ENCODE data around the gene TEX261.

TEX261 gene

GRCh38 chr2:70957798-70958197, 36.9 kb downstream of the TEX261 start:
- H3K4me3 ChIP-seq (ENCODE audit: low read length): no peak overlapping the region
- H3K4me2 ChIP-seq (ENCODE audit: low read depth, low read length): no peak overlapping the region
- peaks cover 24% of the 10 kb centered on the region for H3K27me3 ChIP-seq (replicated peaks; ENCODE audit: insufficient read depth, low read length)

DNA sequence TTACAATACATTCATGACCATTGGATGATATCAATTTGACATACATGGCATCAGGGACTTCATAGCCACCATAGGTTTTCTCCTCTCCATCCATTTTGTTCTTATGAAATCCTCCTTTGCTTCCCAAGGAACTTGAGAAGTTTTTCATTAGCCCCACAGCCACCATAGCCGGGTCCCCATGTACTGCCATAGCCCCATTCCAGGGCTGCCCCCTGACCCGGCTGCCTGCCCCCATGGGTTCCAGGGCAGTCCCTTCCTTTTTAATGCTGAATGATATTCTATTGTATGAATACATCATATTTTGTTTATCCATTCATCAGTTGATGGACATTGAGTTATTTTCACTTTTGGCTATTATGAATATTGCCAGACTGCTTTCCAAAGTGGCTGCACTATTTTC, 38.5 kb downstream of the TEX261 start:
- H3F3A ChIP-seq (ENCODE audit: insufficient read depth, low read length): no peaks in the 10 kb centered on the region
- peaks cover 10% of the 10 kb centered on the region; the same call in 1 of the 2 replicates for H3K27me3 ChIP-seq (replicated peaks; ENCODE audit: insufficient read depth, low read length)
- TF ChIP-seq EZH2phosphoT487 (IDR thresholded peaks at IDR 0.05; ENCODE audit: low read length): no peak
- TF ChIP-seq CTCF (IDR thresholded peaks at IDR 0.05; ENCODE audit: low read length): no peak
- no peak for TF ChIP-seq EZH2 (optimal IDR thresholded peaks at IDR 0.05; ENCODE audit: low read depth, low read length)
- no peaks in the 10 kb centered on the region for H3K9me2 ChIP-seq (replicated peaks; ENCODE audit: insufficient read depth, low read length)
- no peaks in the 10 kb centered on the region for H4K20me1 ChIP-seq (ENCODE audit: insufficient read depth, low read length)
- H3K9ac ChIP-seq (ENCODE audit: low read length): no peak overlapping the region
- no peaks in the 10 kb centered on the region for H3K79me2 ChIP-seq (ENCODE audit: low read length)
- no peak overlapping the region for H3K4me3 ChIP-seq (ENCODE audit: low read length)
- H3K9me3 ChIP-seq (replicated peaks; ENCODE audit: insufficient read depth, low read length): no peaks in the 10 kb centered on the region
- no peak for DNase-seq
- H3K4me2 ChIP-seq (ENCODE audit: low read depth, low read length): no peak overlapping the region
- H3K36me3 ChIP-seq (replicated peaks; ENCODE audit: insufficient read depth, low read length): no peaks in the 10 kb centered on the region
- H3K27ac ChIP-seq (ENCODE audit: low read length): no peak overlapping the region
- H3K4me1 ChIP-seq (ENCODE audit: low read length): no peaks in the 10 kb centered on the region
- H2AFZ ChIP-seq (ENCODE audit: low read length): no peak overlapping the region

More at GRCh38 chr2:70957798-70958197, 36.9 kb downstream of the TEX261 start:
- Histone ChIP-seq H3K36me3 (replicated peaks; ENCODE audit: insufficient read depth, low read length) (no peaks in the 10 kb centered on the region), H3K9me3 (replicated peaks; ENCODE audit: insufficient read depth, low read length) (no peaks in the 10 kb centered on the region), H3K9ac (ENCODE audit: low read length) (no peak overlapping the region), H3K4me1 (ENCODE audit: low read length) (no peaks in the 10 kb centered on the region), H3K79me2 (ENCODE audit: low read length) (no peaks in the 10 kb centered on the region), H4K20me1 (ENCODE audit: insufficient read depth, low read length) (no peaks in the 10 kb centered on the region), H3K9me2 (replicated peaks; ENCODE audit: insufficient read depth, low read length) (no peaks in the 10 kb centered on the region), H2AFZ (ENCODE audit: low read length) (no peak overlapping the region), H3K27ac (ENCODE audit: low read length) (no peak overlapping the region), H3F3A (ENCODE audit: insufficient read depth, low read length) (no peaks in the 10 kb centered on the region)
- TF ChIP-seq EZH2phosphoT487 (IDR thresholded peaks at IDR 0.05; ENCODE audit: low read length) (no peak), CTCF (IDR thresholded peaks at IDR 0.05; ENCODE audit: low read length) (no peak), EZH2 (optimal IDR thresholded peaks at IDR 0.05; ENCODE audit: low read depth, low read length) (no peak)
- DNase-seq: no peak

GRCh38 chr2:70954886-70955285, 39.8 kb downstream of the TEX261 start:
- no peak for DNase-seq
- H3K36me3 ChIP-seq (replicated peaks; ENCODE audit: insufficient read depth, low read length): no peaks in the 10 kb centered on the region
- H3K9ac ChIP-seq (ENCODE audit: low read length): no peak overlapping the region
- TF ChIP-seq CTCF (IDR thresholded peaks at IDR 0.05; ENCODE audit: low read length) (no peak), EZH2 (optimal IDR thresholded peaks at IDR 0.05; ENCODE audit: low read depth, low read length) (no peak), EZH2phosphoT487 (IDR thresholded peaks at IDR 0.05; ENCODE audit: low read length) (no peak)
- H3K4me1 ChIP-seq (ENCODE audit: low read length): no peaks in the 10 kb centered on the region
- no peak overlapping the region for H2AFZ ChIP-seq (ENCODE audit: low read length)
- H3K4me3 ChIP-seq (ENCODE audit: low read length): no peak overlapping the region
- H3F3A ChIP-seq (ENCODE audit: insufficient read depth, low read length): no peaks in the 10 kb centered on the region
- H3K27ac ChIP-seq (ENCODE audit: low read length): no peak overlapping the region
- no peaks in the 10 kb centered on the region for H4K20me1 ChIP-seq (ENCODE audit: insufficient read depth, low read length)
- H3K9me2 ChIP-seq (replicated peaks; ENCODE audit: insufficient read depth, low read length): no peaks in the 10 kb centered on the region
- H3K27me3 ChIP-seq (replicated peaks; ENCODE audit: insufficient read depth, low read length): peaks cover 10% of the 10 kb centered on the region; the same call in 1 of the 2 replicates
- no peak overlapping the region for H3K4me2 ChIP-seq (ENCODE audit: low read depth, low read length)
- H3K9me3 ChIP-seq (replicated peaks; ENCODE audit: insufficient read depth, low read length): no peaks in the 10 kb centered on the region
- no peaks in the 10 kb centered on the region for H3K79me2 ChIP-seq (ENCODE audit: low read length)
